HFFc6 (cell line): ENCODE data around the gene TUT4. TPM values are rescaled to one million over a fixed set of nuclear protein-coding genes. Genes with fewer than 3 reads are reported as not detected.

Source experiments
- DNase-seq: peaks from one replicate; pipeline ENCODE4 v3.0.0-alpha.2; 2018
- H3K27ac Mint-ChIP-seq: 2 replicates; pipeline ENCODE4 v1.8.0; 2020; ENCODE audit warnings: mild to moderate bottlenecking, mixed read lengths
- H3K27me3 Mint-ChIP-seq: 2 replicates; pipeline ENCODE4 v1.8.0; 2021; ENCODE audit warnings: mild to moderate bottlenecking, moderate library complexity, mixed read lengths; ENCODE audit not compliant: insufficient read depth
- H3K36me3 Mint-ChIP-seq: 2 replicates; pipeline ENCODE4 v1.8.0; 2021; ENCODE audit warnings: low read depth, mixed read lengths
- H3K4me1 Mint-ChIP-seq: 2 replicates; pipeline ENCODE4 v1.8.0; 2020; ENCODE audit warnings: low read depth, mixed read lengths
- H3K4me3 Mint-ChIP-seq: 2 replicates; pipeline ENCODE4 v1.8.0; 2020; ENCODE audit warnings: mild to moderate bottlenecking, moderate library complexity, mixed read lengths
- H3K9me3 Mint-ChIP-seq: 2 replicates; pipeline ENCODE4 v1.8.0; 2020; ENCODE audit warnings: mild to moderate bottlenecking, mixed read lengths
- total RNA-seq, 6 experiments: library from RNA; stranded (reverse); fragmentation: NEBNext Ultra II Directional; extraction: Animal tissue kit (Norgen Biotek cat#: 25700); gene quantifications; 2 replicates in 1 of 6; 3 replicates in 5 of 6; pipeline ENCODE4 v1.2.3, GENCODE V29; 2021
- TF ChIP-seq, protein P1 (sequence below): fragments of 200-600 bp; sonication (generic); IDR thresholded peaks from 2 replicates; pipeline ENCODE4 v1.5.0; 2021; ENCODE audit warnings: antibody characterized with exemption, mild to moderate bottlenecking

Gene TUT4
- total RNA-seq, 6 experiments from 2014 or later = 24.1 to 32.0 (median 27.2) TPM

DNA sequence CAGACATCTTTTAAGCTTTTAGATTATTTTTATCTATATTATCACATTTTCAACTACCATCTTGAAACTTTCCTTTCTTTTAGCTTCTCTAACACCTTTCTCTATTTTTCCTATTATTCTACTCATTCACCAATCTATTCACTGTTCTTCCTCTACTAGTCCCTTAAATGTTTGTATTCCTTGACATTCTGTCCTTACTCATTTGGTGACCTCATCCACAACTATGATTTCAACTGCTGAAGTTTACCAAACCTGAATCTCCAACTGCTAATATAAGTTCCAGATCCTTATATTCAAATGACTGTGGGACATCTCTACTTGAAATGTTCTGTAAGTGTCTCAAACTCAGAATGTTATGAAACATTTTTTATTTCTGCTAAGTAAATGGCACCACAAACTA lies 49.2 kb downstream of the TUT4 start:
- Mint-ChIP-seq H3K27me3 (no peaks in the 10 kb centered on the region; the same call in 1 of the 2 replicates), H3K36me3 (peaks cover 17% of the 10 kb centered on the region), H3K4me1 (0 out of 2 replicates have a peak, but pooled peaks cover 4% of the 10 kb centered on the region), H3K27ac (no peak overlapping the region), H3K4me3 (no peak overlapping the region), H3K9me3 (no peaks in the 10 kb centered on the region)
- TF ChIP-seq, protein P1, sequence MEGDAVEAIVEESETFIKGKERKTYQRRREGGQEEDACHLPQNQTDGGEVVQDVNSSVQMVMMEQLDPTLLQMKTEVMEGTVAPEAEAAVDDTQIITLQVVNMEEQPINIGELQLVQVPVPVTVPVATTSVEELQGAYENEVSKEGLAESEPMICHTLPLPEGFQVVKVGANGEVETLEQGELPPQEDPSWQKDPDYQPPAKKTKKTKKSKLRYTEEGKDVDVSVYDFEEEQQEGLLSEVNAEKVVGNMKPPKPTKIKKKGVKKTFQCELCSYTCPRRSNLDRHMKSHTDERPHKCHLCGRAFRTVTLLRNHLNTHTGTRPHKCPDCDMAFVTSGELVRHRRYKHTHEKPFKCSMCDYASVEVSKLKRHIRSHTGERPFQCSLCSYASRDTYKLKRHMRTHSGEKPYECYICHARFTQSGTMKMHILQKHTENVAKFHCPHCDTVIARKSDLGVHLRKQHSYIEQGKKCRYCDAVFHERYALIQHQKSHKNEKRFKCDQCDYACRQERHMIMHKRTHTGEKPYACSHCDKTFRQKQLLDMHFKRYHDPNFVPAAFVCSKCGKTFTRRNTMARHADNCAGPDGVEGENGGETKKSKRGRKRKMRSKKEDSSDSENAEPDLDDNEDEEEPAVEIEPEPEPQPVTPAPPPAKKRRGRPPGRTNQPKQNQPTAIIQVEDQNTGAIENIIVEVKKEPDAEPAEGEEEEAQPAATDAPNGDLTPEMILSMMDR = no peak
- DNase-seq = no peak

DNA sequence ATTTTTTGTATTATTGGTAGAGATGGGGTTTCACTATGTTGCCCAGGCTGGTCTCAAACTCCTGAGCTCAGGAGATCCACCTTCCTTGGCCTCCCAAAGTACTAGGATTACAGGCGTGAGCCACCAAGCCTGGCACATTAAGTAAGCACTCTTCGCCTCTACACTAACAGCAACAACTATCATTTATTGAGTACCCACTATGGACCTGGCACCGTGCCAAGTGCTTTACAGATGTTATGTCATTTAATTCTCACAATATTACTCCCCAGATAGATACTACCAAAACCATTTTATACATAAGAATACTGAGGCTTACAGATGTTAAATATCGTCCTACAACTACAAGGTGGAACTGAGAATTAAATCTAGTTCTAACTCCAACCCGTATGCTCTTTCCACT lies 50.1 kb downstream of the TUT4 start:
- no peak overlapping the region for H3K4me3 Mint-ChIP-seq
- TF ChIP-seq, protein P1 = no peak
- H3K9me3 Mint-ChIP-seq = no peaks in the 10 kb centered on the region
- peaks cover 17% of the 10 kb centered on the region for H3K36me3 Mint-ChIP-seq
- 0 out of 2 replicates have a peak, but pooled peaks cover 4% of the 10 kb centered on the region for H3K4me1 Mint-ChIP-seq
- H3K27ac Mint-ChIP-seq = no peak overlapping the region
- H3K27me3 Mint-ChIP-seq = no peaks in the 10 kb centered on the region; the same call in 1 of the 2 replicates
- DNase-seq = no peak

DNA sequence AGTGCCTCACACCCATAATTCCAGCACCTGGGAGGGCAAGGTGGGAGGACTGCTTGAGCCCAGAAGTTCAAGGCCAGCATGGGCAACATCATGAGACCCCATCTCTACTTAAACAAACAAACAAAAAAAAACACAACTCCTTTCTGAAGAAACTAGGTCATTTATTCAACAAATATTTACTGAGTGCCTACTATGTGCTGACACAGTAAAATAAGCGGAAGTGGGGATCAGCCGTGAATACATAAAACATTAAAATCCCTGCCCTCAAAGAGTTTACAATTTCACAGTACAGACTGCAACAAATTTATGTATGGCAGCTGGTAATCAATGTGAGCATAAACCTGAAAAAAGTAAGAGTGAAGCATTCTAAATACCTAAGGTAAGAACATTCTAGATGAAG lies 65.3 kb downstream of the TUT4 start:
- Mint-ChIP-seq H3K27ac (no peak overlapping the region), H3K27me3 (no peaks in the 10 kb centered on the region), H3K4me1 (no peaks in the 10 kb centered on the region), H3K36me3 (no peaks in the 10 kb centered on the region), H3K4me3 (no peak overlapping the region), H3K9me3 (no peaks in the 10 kb centered on the region)
- TF ChIP-seq, protein P1 = no peak
- no peak for DNase-seq

- no peak for DNase-seq
- Mint-ChIP-seq H3K9me3 (no peaks in the 10 kb centered on the region), H3K27ac (no peak overlapping the region), H3K36me3 (no peaks in the 10 kb centered on the region), H3K4me1 (no peaks in the 10 kb centered on the region), H3K4me3 (no peak overlapping the region), H3K27me3 (no peaks in the 10 kb centered on the region)
- TF ChIP-seq, protein P1 = no peak
These were observed 70.4 kb downstream of the TUT4 start for GRCh38 chr1:52482326-52483004.

GRCh38 chr1:52479076-52479475 lies 73.8 kb downstream of the TUT4 start:
- Mint-ChIP-seq H3K27ac (no peak overlapping the region), H3K36me3 (0 out of 2 replicates have a peak, but pooled peaks cover 4% of the 10 kb centered on the region), H3K9me3 (no peaks in the 10 kb centered on the region), H3K27me3 (no peaks in the 10 kb centered on the region), H3K4me1 (no peaks in the 10 kb centered on the region), H3K4me3 (no peak overlapping the region)
- TF ChIP-seq, protein P1 = no peak
- no peak for DNase-seq
